HCT116 (cell line): ENCODE results near the gene PRSS16. TPM values are rescaled to one million over a fixed set of nuclear protein-coding genes. Genes with fewer than 3 reads are reported as not detected.

Experiments used
- ATAC-seq: fragments of 200-7000 bp; cut with Tn5 transposase; 2 replicates; pipeline ENCODE4 v1.9.1; 2020; ENCODE audit warnings: mild to moderate bottlenecking, moderate library complexity
- BruUV-seq: library from RNA; stranded (reverse); fragments of 400-500 nt; replicated peaks from 2 replicates; lab custom pipeline; 2021; lab: Mats Ljungman, UMichigan
- CTCF ChIA-PET: fragments of 300-600 bp; sonication (Branson Sonifier 250); formaldehyde crosslinking; loops from one replicate; lab custom pipeline; 2021; ENCODE audit warnings: antibody characterized with exemption; lab: Charles Lee
- POLR2A ChIA-PET: fragments of 300-600, 350-600 bp; sonication (Branson Sonifier 250); formaldehyde crosslinking; loops from one replicate; lab custom pipeline; 2021; ENCODE audit warnings: antibody characterized with exemption; lab: Charles Lee
- RAD21 ChIA-PET, 2 experiments: fragments of 300-600 bp; sonication (Branson Sonifier 250); formaldehyde crosslinking; loops; one replicate each; lab custom pipeline; 2023; ENCODE audit warnings: low total read pairs in 2 of 2; ENCODE audit not compliant: uncharacterized antibody in 2 of 2, unreplicated experiment in 2 of 2, low non-redundant PET in 1 of 2; lab: Charles Lee
- DNase-seq: peaks from one replicate; pipeline ENCODE4 v3.0.0-alpha.2; 2010; ENCODE audit warnings: low read depth, low spot score
- H2AFZ ChIP-seq: fragments of 200-600 bp; shearing (Covaris generic), sonication (generic); 2 replicates; pipeline ENCODE4 v1.6.1; 2017; ENCODE audit warnings: low read depth, mixed run types, mixed read lengths, antibody characterized with exemption, low read length; ENCODE audit not compliant: poor library complexity, severe bottlenecking
- H3K27ac ChIP-seq: 2 replicates; pipeline ENCODE4 v1.5.1; 2012; ENCODE audit warnings: low read depth, low read length
- H3K27me3 ChIP-seq: fragments of 200-600 bp; sonication (generic); 2 replicates; pipeline ENCODE4 v1.6.1; 2016; ENCODE audit warnings: mixed run types, low read length, mixed read lengths; ENCODE audit not compliant: insufficient read depth
- H3K36me3 ChIP-seq, 2 experiments: fragments of 200-500 bp in 1 of 2; fragments of 200-600 bp in 1 of 2; sonication (Bioruptor generic) in 1 of 2; sonication (generic) in 1 of 2; 2 replicates each; pipeline versions ENCODE4 v1.5.1 to v1.6.1; 2014 to 2016; ENCODE audit warnings: low read length in 2 of 2, inconsistent platforms in 1 of 2, mixed read lengths in 1 of 2, mixed run types in 1 of 2; ENCODE audit not compliant: insufficient read depth in 2 of 2, control insufficient read depth in 1 of 2
- H3K4me1 ChIP-seq, 2 experiments: fragments of 200-600 bp in 1 of 2; sonication (generic) in 1 of 2; 2 replicates each; pipeline versions ENCODE4 v1.5.1 to v1.6.1; 2012 to 2017; ENCODE audit warnings: low read length in 2 of 2, inconsistent platforms in 1 of 2, mild to moderate bottlenecking in 1 of 2, mixed read lengths in 1 of 2, mixed run types in 1 of 2, moderate library complexity in 1 of 2; ENCODE audit not compliant: insufficient read depth in 2 of 2, control insufficient read depth in 1 of 2
- H3K4me2 ChIP-seq: fragments of 200-600 bp; sonication (generic); 2 replicates; pipeline ENCODE4 v1.6.1; 2017; ENCODE audit warnings: mixed run types, low read length, mixed read lengths
- H3K4me3 ChIP-seq, 2 experiments: fragments of 200-600 bp in 1 of 2; sonication (generic) in 1 of 2; replicated peaks in 1 of 2; 2 replicates each; pipeline ENCODE4 v1.5.1; 2011 to 2016; ENCODE audit warnings: low read length in 2 of 2, control low read depth in 1 of 2, low read depth in 1 of 2, mild to moderate bottlenecking in 1 of 2, mixed read lengths in 1 of 2, mixed run types in 1 of 2
- H3K79me2 ChIP-seq: fragments of 200-600 bp; sonication (generic); 2 replicates; pipeline ENCODE4 v1.6.1; 2017; ENCODE audit warnings: mild to moderate bottlenecking, mixed run types, low read length, moderate library complexity, mixed read lengths; ENCODE audit not compliant: insufficient read depth
- H3K9ac ChIP-seq: fragments of 200-600 bp; sonication (generic); 2 replicates; pipeline ENCODE4 v1.6.1; 2016; ENCODE audit warnings: low read length, mixed read lengths
- H3K9me2 ChIP-seq: fragments of 200-600 bp; sonication (generic), shearing (Covaris generic); 2 replicates; pipeline ENCODE4 v1.6.1; 2017; ENCODE audit warnings: mixed run types, mild to moderate bottlenecking, moderate library complexity; ENCODE audit not compliant: insufficient read depth
- H3K9me3 ChIP-seq, 2 experiments: fragments of 200-500 bp in 1 of 2; fragments of 200-600 bp in 1 of 2; sonication (Bioruptor generic) in 1 of 2; sonication (generic) in 1 of 2; 2 replicates each; pipeline ENCODE4 v1.6.1; 2014 to 2017; ENCODE audit warnings: low read length in 2 of 2, mixed read lengths in 2 of 2, inconsistent platforms in 1 of 2, low read depth in 1 of 2, mild to moderate bottlenecking in 1 of 2, mixed run types in 1 of 2, moderate library complexity in 1 of 2; ENCODE audit not compliant: control insufficient read depth in 1 of 2, insufficient read depth in 1 of 2
- H4K20me1 ChIP-seq: fragments of 200-600 bp; sonication (generic), shearing (Covaris generic); 2 replicates; pipeline ENCODE4 v1.6.1; 2017; ENCODE audit warnings: mixed run types, mild to moderate bottlenecking, moderate library complexity; ENCODE audit not compliant: insufficient read depth
- ATF3 ChIP-seq: IDR thresholded peaks from 2 replicates; pipeline ENCODE4 v1.6.1; 2012
- CEBPB ChIP-seq: IDR thresholded peaks from 2 replicates; pipeline ENCODE4 v1.6.1; 2012; ENCODE audit warnings: low read depth
- CTCF ChIP-seq, 3 experiments: fragments of 200-600 bp in 1 of 3; sonication (generic) in 1 of 3; IDR thresholded peaks in 2 of 3; conservative IDR thresholded peaks in 1 of 3; 2 replicates each; pipeline ENCODE4 v1.5.1; 2012 to 2017; ENCODE audit warnings: low read depth in 2 of 3, low read length in 2 of 3, antibody characterized with exemption in 1 of 3, borderline replicate concordance in 1 of 3, control low read depth in 1 of 3, mild to moderate bottlenecking in 1 of 3, mixed read lengths in 1 of 3, mixed run types in 1 of 3, moderate library complexity in 1 of 3; ENCODE audit not compliant: insufficient read depth in 1 of 3
- ELF1 ChIP-seq: IDR thresholded peaks from 2 replicates; pipeline ENCODE4 v1.6.1; 2012; ENCODE audit warnings: low read depth, borderline replicate concordance
- JUND ChIP-seq: IDR thresholded peaks from 2 replicates; pipeline ENCODE4 v1.6.1; 2012
- MAX ChIP-seq: IDR thresholded peaks from 2 replicates; pipeline ENCODE4 v1.6.1; 2012
- POLR2AphosphoS5 ChIP-seq: IDR thresholded peaks from 2 replicates; pipeline ENCODE4 v1.6.1; 2011; ENCODE audit warnings: mild to moderate bottlenecking, low read depth, low read length, moderate library complexity
- RAD21 ChIP-seq: IDR thresholded peaks from 2 replicates; pipeline ENCODE4 v1.6.1; 2012; ENCODE audit warnings: low read depth, mild to moderate bottlenecking
- REST ChIP-seq: IDR thresholded peaks from 2 replicates; pipeline ENCODE4 v1.6.1; 2012; ENCODE audit warnings: low read depth
- SIN3A ChIP-seq: IDR thresholded peaks from 2 replicates; pipeline ENCODE4 v1.6.1; 2012; ENCODE audit warnings: low read depth
- SP1 ChIP-seq: IDR thresholded peaks from 2 replicates; pipeline ENCODE4 v1.6.1; 2012; ENCODE audit warnings: low read depth
- YY1 ChIP-seq: IDR thresholded peaks from 2 replicates; pipeline ENCODE4 v1.6.1; 2011; ENCODE audit warnings: low read length, low read depth, moderate library complexity, mild to moderate bottlenecking; ENCODE audit not compliant: insufficient replicate concordance; ENCODE audit errors: extremely low read depth
- ZBTB33 ChIP-seq: IDR thresholded peaks from 2 replicates; pipeline ENCODE4 v1.6.1; 2011; ENCODE audit warnings: mild to moderate bottlenecking, low read length, moderate library complexity; ENCODE audit not compliant: insufficient replicate concordance; ENCODE audit errors: extremely low read depth
- ZNF274 ChIP-seq: fragments of 200-500 bp; sonication (Bioruptor generic); IDR thresholded peaks from 2 replicates; pipeline ENCODE4 v1.6.1; 2014; ENCODE audit warnings: mild to moderate bottlenecking, low read depth, low read length, inconsistent platforms
- intact Hi-C: fragments of 100-400 bp; cut with micrococcal nuclease; formaldehyde crosslinking; loops from 2 replicates; pipeline ENCODE4 v1.10.0; 2022
- total RNA-seq: library from RNA; stranded (reverse); gene quantifications from one replicate; pipeline ENCODE4 v1.2.1, GENCODE V29; 2021; ENCODE audit not compliant: unreplicated experiment

Gene PRSS16
- total RNA-seq, 1 experiment from 2014 or later, result 14.5 TPM

- TF ChIP-seq ATF3, result no peak
- no peak for TF ChIP-seq ZBTB33
- no peak for TF ChIP-seq SP1
- TF ChIP-seq CEBPB, result no peak
- TF ChIP-seq ELF1, result no peak
- no peak for TF ChIP-seq CTCF (IDR thresholded peaks at IDR 0.05 in 2 of 3, conservative IDR thresholded peaks at IDR 0.05 in 1 of 3; ENCODE audit: borderline replicate concordance in 1 of 3, insufficient read depth in 1 of 3, low read depth in 2 of 3, low read length in 2 of 3)
Observed at GRCh38 chr6:27286141-27286540, 38.6 kb downstream of the PRSS16 start (continued).

GRCh38 chr6:27287751-27288135, 40.2 kb downstream of the PRSS16 start:
- POLR2A ChIA-PET, result no interaction called here
- DNase-seq (no peak), ATAC-seq (no peak)
- no peaks in the 10 kb centered on the region for H3K36me3 ChIP-seq
- no peaks in the 10 kb centered on the region for H3K9me2 ChIP-seq
- H3K4me2 ChIP-seq, result no peak overlapping the region
- H3K79me2 ChIP-seq, result no peaks in the 10 kb centered on the region
- CTCF ChIA-PET, result no interaction called here
- no peaks in the 10 kb centered on the region for H3K27me3 ChIP-seq
- no peak overlapping the region for H3K9ac ChIP-seq
- intact Hi-C loops, result no loop called here
- H4K20me1 ChIP-seq, result no peaks in the 10 kb centered on the region
- no peaks in the 10 kb centered on the region for H3K9me3 ChIP-seq
- no peak overlapping the region for H3K4me3 ChIP-seq
- no peak overlapping the region for H2AFZ ChIP-seq
- BruUV-seq, result no TSS peak
- no peak overlapping the region for H3K27ac ChIP-seq
- peaks cover 0 to 6% of the 10 kb centered on the region in 2 experiments; a peak in 1 of 4 replicates for H3K4me1 ChIP-seq
- RAD21 ChIA-PET, result no interaction called here
- TF ChIP-seq CTCF (IDR thresholded peaks at IDR 0.05 in 2 of 3, conservative IDR thresholded peaks at IDR 0.05 in 1 of 3; ENCODE audit: borderline replicate concordance in 1 of 3, insufficient read depth in 1 of 3, low read depth in 2 of 3, low read length in 2 of 3), result no peak
- no peak for TF ChIP-seq SP1
- no peak for TF ChIP-seq REST
- no peak for TF ChIP-seq MAX
- no peak for TF ChIP-seq JUND
- TF ChIP-seq SIN3A, result no peak
- no peak for TF ChIP-seq POLR2AphosphoS5
- TF ChIP-seq CEBPB, result no peak
- no peak for TF ChIP-seq RAD21
- no peak for TF ChIP-seq YY1
- TF ChIP-seq ZNF274, result no peak
